ENCODE measurements around the gene NLGN4X. TPM values are rescaled to one million over a fixed set of nuclear protein-coding genes. Genes with fewer than 3 reads are reported as not detected.

The NLGN4X gene
- total RNA-seq, 1 experiment from 2014 or later: 0.05 TPM

DNA sequence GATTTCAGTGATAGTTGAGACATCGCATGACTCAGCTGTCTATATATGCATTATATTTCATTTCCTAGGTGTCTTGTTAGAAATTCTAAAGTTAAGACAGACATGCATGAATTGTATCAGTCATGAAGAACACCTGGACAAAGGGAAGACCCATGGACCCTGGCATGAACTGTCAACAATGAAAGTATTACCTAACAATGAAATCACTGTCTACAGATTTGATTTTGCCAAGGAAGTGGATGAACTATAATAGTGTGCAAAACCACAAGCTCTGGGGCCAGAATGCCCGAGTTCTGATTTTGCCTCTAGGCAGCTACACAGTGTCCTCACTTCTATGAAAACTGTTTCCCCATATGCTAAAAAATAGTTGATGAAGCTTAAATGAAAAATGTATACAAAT lies 386.1 kb downstream of the NLGN4X start (continued):
- TF ChIP-seq, protein P1, sequence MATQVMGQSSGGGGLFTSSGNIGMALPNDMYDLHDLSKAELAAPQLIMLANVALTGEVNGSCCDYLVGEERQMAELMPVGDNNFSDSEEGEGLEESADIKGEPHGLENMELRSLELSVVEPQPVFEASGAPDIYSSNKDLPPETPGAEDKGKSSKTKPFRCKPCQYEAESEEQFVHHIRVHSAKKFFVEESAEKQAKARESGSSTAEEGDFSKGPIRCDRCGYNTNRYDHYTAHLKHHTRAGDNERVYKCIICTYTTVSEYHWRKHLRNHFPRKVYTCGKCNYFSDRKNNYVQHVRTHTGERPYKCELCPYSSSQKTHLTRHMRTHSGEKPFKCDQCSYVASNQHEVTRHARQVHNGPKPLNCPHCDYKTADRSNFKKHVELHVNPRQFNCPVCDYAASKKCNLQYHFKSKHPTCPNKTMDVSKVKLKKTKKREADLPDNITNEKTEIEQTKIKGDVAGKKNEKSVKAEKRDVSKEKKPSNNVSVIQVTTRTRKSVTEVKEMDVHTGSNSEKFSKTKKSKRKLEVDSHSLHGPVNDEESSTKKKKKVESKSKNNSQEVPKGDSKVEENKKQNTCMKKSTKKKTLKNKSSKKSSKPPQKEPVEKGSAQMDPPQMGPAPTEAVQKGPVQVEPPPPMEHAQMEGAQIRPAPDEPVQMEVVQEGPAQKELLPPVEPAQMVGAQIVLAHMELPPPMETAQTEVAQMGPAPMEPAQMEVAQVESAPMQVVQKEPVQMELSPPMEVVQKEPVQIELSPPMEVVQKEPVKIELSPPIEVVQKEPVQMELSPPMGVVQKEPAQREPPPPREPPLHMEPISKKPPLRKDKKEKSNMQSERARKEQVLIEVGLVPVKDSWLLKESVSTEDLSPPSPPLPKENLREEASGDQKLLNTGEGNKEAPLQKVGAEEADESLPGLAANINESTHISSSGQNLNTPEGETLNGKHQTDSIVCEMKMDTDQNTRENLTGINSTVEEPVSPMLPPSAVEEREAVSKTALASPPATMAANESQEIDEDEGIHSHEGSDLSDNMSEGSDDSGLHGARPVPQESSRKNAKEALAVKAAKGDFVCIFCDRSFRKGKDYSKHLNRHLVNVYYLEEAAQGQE (IDR thresholded peaks at IDR 0.05; ENCODE audit: low read depth): no peak
- TF ChIP-seq ELF1 (IDR thresholded peaks at IDR 0.05; ENCODE audit: borderline replicate concordance, low read depth): no peak
- no peak for TF ChIP-seq POLR2A (IDR thresholded peaks at IDR 0.05; ENCODE audit: borderline replicate concordance, extremely low read depth, insufficient read depth, insufficient read length)
- no peak for TF ChIP-seq EZH2phosphoT487 (IDR thresholded peaks at IDR 0.05; ENCODE audit: borderline replicate concordance)
- TF ChIP-seq EZH2 (IDR thresholded peaks at IDR 0.05): no peak

Data from HCT116 (cell line).